Ectodermal cell (in vitro differentiated cells): ENCODE results near the gene OR5V1.
"Not testable (repeated sequence)": the region's sequence is repeated elsewhere in the genome, so short reads cannot be mapped to it uniquely, and the experiment has no call there.

Experiments
- H3K27ac ChIP-seq: 2 replicates; pipeline ENCODE4 v1.7.0; 2013; ENCODE audit warnings: mild to moderate bottlenecking, low read depth, low read length; ENCODE audit not compliant: insufficient read depth, poor library complexity, severe bottlenecking
- H3K27me3 ChIP-seq: 2 replicates; pipeline ENCODE4 v1.7.0; 2013; ENCODE audit warnings: mild to moderate bottlenecking, low read length; ENCODE audit not compliant: insufficient read depth, control insufficient read depth, poor library complexity, severe bottlenecking
- H3K36me3 ChIP-seq: one replicate; pipeline ENCODE4 v1.7.0; 2013; ENCODE audit warnings: low read length; ENCODE audit not compliant: control insufficient read depth, insufficient read depth
- H3K4me1 ChIP-seq: one replicate; pipeline ENCODE4 v1.7.0; 2013; ENCODE audit warnings: low read length; ENCODE audit not compliant: control insufficient read depth, insufficient read depth
- H3K4me3 ChIP-seq: 2 replicates; pipeline ENCODE4 v1.7.0; 2013; ENCODE audit warnings: low read depth, low read length, control low read depth; ENCODE audit not compliant: insufficient read depth
- H3K9me3 ChIP-seq: 2 replicates; pipeline ENCODE4 v1.7.0; 2013; ENCODE audit warnings: mild to moderate bottlenecking, low read length, moderate library complexity; ENCODE audit not compliant: control insufficient read depth
- WGBS, 2 experiments: methylation state at CpG; one replicate each; pipeline ENCODE4 v1.1.7; 2013; ENCODE audit warnings: missing lambda C conversion rate in 2 of 2; 5-methylcytosine and 5-hydroxymethylcytosine counted together

Gene OR5V1

GRCh38 chr6:29345380-29345779 is 23.3 kb downstream of the OR5V1 start:
- Histone ChIP-seq H3K36me3 (no peaks in the 10 kb centered on the region), H3K4me1 (no peaks in the 10 kb centered on the region), H3K27me3 (no peaks in the 10 kb centered on the region), H3K4me3 (no peak overlapping the region), H3K27ac (no peak overlapping the region), H3K9me3 (no peaks in the 10 kb centered on the region)
- WGBS, 2 experiments, result 80 to 93% methylated on average over 2 to 3 of the region's 3 CpGs

- no peaks in the 10 kb centered on the region for H3K36me3 ChIP-seq
- H3K9me3 ChIP-seq, result no peaks in the 10 kb centered on the region
- no peak overlapping the region for H3K4me3 ChIP-seq
- no peaks in the 10 kb centered on the region for H3K27me3 ChIP-seq
- 83 to 93% methylated on average over 2 of the region's 2 CpGs for WGBS, 2 experiments
- no peak overlapping the region for H3K27ac ChIP-seq
- no peaks in the 10 kb centered on the region for H3K4me1 ChIP-seq
Measured at GRCh38 chr6:29336269-29336668, 32.4 kb downstream of the OR5V1 start.

GRCh38 chr6:29332676-29333075 is 36.0 kb downstream of the OR5V1 start:
- H3K27me3 ChIP-seq, result no peaks in the 10 kb centered on the region
- H3K27ac ChIP-seq, result no peak overlapping the region
- no peak overlapping the region for H3K4me3 ChIP-seq
- H3K36me3 ChIP-seq, result no peaks in the 10 kb centered on the region
- H3K9me3 ChIP-seq, result no peaks in the 10 kb centered on the region
- no peaks in the 10 kb centered on the region for H3K4me1 ChIP-seq

DNA sequence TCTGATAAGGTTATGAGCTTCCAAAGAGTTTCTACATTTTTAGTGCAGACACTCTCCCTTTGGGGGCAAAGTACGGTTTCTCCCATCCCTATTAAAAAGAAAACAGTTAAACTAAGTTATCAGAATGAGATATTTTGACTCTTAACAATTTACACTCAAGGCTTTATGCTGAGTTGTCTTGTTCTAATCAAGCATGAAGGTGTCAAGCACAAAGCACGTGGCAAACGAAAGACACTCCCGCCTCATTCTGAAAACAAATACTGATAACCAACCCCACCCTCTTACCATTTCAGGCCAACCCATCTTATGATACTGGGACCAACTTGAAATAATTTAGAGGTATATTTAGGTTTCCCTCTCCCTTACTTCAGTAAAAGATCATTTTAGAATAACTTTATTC is 42.9 kb downstream of the OR5V1 start:
- H3K27ac ChIP-seq, result no peak overlapping the region
- no peaks in the 10 kb centered on the region for H3K4me1 ChIP-seq
- no peak overlapping the region for H3K4me3 ChIP-seq
- no peaks in the 10 kb centered on the region for H3K9me3 ChIP-seq
- H3K36me3 ChIP-seq, result no peaks in the 10 kb centered on the region
- H3K27me3 ChIP-seq, result no peaks in the 10 kb centered on the region
- 77 to 91% methylated on average over 3 to 4 of the region's 4 CpGs for WGBS, 2 experiments

- H3K27me3 ChIP-seq, H3K4me3 ChIP-seq, H3K9me3 ChIP-seq, H3K36me3 ChIP-seq, H3K27ac ChIP-seq, H3K4me1 ChIP-seq: not testable (repeated sequence)
Measured at GRCh38 chr6:29323332-29323731, 45.3 kb downstream of the OR5V1 start.

DNA sequence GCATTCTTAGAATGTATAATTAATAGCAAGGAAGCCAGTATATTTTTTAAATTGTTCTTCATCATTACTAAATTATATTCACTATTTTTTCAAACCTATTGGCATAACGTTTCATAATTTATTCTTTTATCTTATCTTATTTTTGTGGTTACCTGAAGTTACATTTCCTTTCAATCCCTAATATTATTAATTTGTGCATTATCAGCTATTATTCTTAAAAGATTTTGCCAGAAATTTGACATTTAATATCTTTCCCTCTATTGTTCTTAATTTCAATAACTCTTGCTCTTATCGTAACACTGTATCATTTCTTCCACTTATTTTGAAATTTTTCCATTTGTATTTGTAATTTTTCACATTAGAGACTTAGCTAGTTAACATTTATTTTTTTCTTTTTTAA is 48.7 kb downstream of the OR5V1 start:
- Histone ChIP-seq H3K36me3 (no peaks in the 10 kb centered on the region), H3K27ac (no peak overlapping the region), H3K27me3 (no peaks in the 10 kb centered on the region), H3K4me1 (no peaks in the 10 kb centered on the region), H3K4me3 (no peak overlapping the region), H3K9me3 (no peaks in the 10 kb centered on the region)
- 80 to 100% methylated on average over 1 of the region's 2 CpGs for WGBS, 2 experiments
